Measurements from ENCODE around the gene C1orf105.

Gene C1orf105

DNA sequence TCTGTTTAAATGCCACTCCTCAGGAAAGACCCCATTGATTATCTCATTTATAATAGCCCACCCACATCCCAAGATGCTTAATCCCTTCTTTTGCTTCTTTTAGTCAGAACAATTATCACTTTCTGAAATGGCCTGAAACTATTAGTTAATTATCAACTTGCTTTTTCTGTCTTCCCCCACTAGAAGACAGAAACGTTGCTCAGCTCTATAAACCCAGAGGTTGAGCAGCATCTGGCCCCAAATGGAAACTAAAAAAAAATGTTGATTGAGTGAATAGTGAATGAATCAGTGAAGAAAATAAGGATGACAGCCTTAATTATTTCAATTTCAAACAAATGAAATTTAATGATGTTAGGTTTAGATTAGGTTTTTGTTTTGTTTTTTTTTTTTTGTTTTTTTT, 61.6 kb downstream of the C1orf105 start (continued):
- TF ChIP-seq ZNF19 (tag by site-specific recombination; IDR thresholded peaks at IDR 0.05; ENCODE audit: low read depth) (no peak), ZNF529 (tag by site-specific recombination; IDR thresholded peaks at IDR 0.05; ENCODE audit: insufficient replicate concordance) (no peak), ZBTB21 (tag by site-specific recombination; IDR thresholded peaks at IDR 0.05) (no peak)
- TF ChIP-seq, protein P1, sequence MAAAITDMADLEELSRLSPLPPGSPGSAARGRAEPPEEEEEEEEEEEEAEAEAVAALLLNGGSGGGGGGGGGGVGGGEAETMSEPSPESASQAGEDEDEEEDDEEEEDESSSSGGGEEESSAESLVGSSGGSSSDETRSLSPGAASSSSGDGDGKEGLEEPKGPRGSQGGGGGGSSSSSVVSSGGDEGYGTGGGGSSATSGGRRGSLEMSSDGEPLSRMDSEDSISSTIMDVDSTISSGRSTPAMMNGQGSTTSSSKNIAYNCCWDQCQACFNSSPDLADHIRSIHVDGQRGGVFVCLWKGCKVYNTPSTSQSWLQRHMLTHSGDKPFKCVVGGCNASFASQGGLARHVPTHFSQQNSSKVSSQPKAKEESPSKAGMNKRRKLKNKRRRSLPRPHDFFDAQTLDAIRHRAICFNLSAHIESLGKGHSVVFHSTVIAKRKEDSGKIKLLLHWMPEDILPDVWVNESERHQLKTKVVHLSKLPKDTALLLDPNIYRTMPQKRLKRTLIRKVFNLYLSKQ (tag by site-specific recombination; IDR thresholded peaks at IDR 0.05; ENCODE audit: borderline replicate concordance) = no peak

DNA sequence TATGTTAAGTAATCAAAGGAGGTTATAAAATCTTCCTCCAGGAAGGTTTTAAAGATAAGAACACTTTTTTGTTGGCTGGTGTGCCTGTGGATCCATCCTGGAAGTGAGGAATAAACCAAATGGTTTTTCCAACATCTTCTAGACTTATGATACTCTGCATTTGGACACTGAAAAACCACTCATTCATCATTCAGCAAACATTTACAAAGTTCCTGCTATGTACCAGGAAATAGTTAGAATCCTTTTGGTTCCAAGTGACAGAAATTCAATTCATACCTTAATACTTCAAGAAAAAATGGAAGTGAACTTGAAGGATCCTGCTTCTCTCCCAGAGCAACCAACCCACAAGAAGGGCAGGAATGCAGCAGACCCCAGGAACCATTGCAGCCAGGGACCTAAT, 63.0 kb downstream of the C1orf105 start:
- ChIA-PET POLR2A (no interaction called here), CTCF (no interaction called here)
- no peaks in the 10 kb centered on the region for H3K4me1 ChIP-seq (ENCODE audit: control insufficient read depth, insufficient read depth, low read length)
- TF ChIP-seq ZNF670 (tag by site-specific recombination; IDR thresholded peaks at IDR 0.05; ENCODE audit: low read depth) (no peak), ZNF202 (tag by site-specific recombination; IDR thresholded peaks at IDR 0.05; ENCODE audit: borderline replicate concordance) (no peak), YY2 (tag by site-specific recombination; IDR thresholded peaks at IDR 0.05) (no peak), OVOL3 (tag by site-specific recombination; IDR thresholded peaks at IDR 0.05) (no peak), ZNF324 (tag by site-specific recombination; IDR thresholded peaks at IDR 0.05) (no peak), ZNF776 (tag by site-specific recombination; IDR thresholded peaks at IDR 0.05; ENCODE audit: borderline replicate concordance) (no peak), ZNF175 (tag by site-specific recombination; IDR thresholded peaks at IDR 0.05) (no peak), HOXD13 (CRISPR knock-in tag; IDR thresholded peaks at IDR 0.05; ENCODE audit: borderline replicate concordance) (no peak), SP2 (tag by site-specific recombination; IDR thresholded peaks at IDR 0.05) (no peak), ZNF366 (tag by site-specific recombination; conservative IDR thresholded peaks at IDR 0.05) (no peak), ZNF133 (tag by site-specific recombination; IDR thresholded peaks at IDR 0.05) (no peak), ZXDB (tag by site-specific recombination; IDR thresholded peaks at IDR 0.05) (no peak), ZNF561 (tag by site-specific recombination; IDR thresholded peaks at IDR 0.05; ENCODE audit: borderline replicate concordance) (no peak), ZNF19 (tag by site-specific recombination; IDR thresholded peaks at IDR 0.05; ENCODE audit: low read depth) (no peak), ZNF530 (tag by site-specific recombination; IDR thresholded peaks at IDR 0.05; ENCODE audit: low read depth) (no peak), ZNF664 (tag by site-specific recombination; IDR thresholded peaks at IDR 0.05) (no peak), ZNF433 (tag by site-specific recombination; IDR thresholded peaks at IDR 0.05; ENCODE audit: low read depth) (no peak)
- TF ChIP-seq, protein P2, sequence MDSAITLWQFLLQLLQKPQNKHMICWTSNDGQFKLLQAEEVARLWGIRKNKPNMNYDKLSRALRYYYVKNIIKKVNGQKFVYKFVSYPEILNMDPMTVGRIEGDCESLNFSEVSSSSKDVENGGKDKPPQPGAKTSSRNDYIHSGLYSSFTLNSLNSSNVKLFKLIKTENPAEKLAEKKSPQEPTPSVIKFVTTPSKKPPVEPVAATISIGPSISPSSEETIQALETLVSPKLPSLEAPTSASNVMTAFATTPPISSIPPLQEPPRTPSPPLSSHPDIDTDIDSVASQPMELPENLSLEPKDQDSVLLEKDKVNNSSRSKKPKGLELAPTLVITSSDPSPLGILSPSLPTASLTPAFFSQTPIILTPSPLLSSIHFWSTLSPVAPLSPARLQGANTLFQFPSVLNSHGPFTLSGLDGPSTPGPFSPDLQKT (IDR thresholded peaks at IDR 0.05; ENCODE audit: borderline replicate concordance, low read depth, low read length) = no peak
- TF ChIP-seq, protein P3, sequence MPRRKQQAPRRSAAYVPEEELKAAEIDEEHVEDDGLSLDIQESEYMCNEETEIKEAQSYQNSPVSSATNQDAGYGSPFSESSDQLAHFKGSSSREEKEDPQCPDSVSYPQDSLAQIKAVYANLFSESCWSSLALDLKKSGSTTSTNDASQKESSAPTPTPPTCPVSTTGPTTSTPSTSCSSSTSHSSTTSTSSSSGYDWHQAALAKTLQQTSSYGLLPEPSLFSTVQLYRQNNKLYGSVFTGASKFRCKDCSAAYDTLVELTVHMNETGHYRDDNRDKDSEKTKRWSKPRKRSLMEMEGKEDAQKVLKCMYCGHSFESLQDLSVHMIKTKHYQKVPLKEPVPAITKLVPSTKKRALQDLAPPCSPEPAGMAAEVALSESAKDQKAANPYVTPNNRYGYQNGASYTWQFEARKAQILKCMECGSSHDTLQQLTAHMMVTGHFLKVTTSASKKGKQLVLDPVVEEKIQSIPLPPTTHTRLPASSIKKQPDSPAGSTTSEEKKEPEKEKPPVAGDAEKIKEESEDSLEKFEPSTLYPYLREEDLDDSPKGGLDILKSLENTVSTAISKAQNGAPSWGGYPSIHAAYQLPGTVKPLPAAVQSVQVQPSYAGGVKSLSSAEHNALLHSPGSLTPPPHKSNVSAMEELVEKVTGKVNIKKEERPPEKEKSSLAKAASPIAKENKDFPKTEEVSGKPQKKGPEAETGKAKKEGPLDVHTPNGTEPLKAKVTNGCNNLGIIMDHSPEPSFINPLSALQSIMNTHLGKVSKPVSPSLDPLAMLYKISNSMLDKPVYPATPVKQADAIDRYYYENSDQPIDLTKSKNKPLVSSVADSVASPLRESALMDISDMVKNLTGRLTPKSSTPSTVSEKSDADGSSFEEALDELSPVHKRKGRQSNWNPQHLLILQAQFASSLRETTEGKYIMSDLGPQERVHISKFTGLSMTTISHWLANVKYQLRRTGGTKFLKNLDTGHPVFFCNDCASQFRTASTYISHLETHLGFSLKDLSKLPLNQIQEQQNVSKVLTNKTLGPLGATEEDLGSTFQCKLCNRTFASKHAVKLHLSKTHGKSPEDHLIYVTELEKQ (tag by site-specific recombination; IDR thresholded peaks at IDR 0.05; ENCODE audit: borderline replicate concordance) = no peak
- TF ChIP-seq, protein P4, sequence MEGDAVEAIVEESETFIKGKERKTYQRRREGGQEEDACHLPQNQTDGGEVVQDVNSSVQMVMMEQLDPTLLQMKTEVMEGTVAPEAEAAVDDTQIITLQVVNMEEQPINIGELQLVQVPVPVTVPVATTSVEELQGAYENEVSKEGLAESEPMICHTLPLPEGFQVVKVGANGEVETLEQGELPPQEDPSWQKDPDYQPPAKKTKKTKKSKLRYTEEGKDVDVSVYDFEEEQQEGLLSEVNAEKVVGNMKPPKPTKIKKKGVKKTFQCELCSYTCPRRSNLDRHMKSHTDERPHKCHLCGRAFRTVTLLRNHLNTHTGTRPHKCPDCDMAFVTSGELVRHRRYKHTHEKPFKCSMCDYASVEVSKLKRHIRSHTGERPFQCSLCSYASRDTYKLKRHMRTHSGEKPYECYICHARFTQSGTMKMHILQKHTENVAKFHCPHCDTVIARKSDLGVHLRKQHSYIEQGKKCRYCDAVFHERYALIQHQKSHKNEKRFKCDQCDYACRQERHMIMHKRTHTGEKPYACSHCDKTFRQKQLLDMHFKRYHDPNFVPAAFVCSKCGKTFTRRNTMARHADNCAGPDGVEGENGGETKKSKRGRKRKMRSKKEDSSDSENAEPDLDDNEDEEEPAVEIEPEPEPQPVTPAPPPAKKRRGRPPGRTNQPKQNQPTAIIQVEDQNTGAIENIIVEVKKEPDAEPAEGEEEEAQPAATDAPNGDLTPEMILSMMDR (tag by site-specific recombination; IDR thresholded peaks at IDR 0.05) = no peak
- no peaks in the 10 kb centered on the region for H3K9me3 ChIP-seq (ENCODE audit: control insufficient read depth, insufficient read depth, low read depth, low read length)
- H3K36me3 ChIP-seq (ENCODE audit: control insufficient read depth in 2 of 2, insufficient read depth in 1 of 2, low read length in 2 of 2) = no peaks in the 10 kb centered on the region
- H3K4me3 ChIP-seq (ENCODE audit: low read depth, low read length) = no peak overlapping the region
- H3K27ac ChIP-seq (ENCODE audit: extremely low read depth, low read depth, low read length) = no peak overlapping the region

All from HEK293 (cell line).